GM21786 (cell line): Measurements from ENCODE around the gene SIGLEC12.
"Not testable (repeated sequence)": the region's sequence is repeated elsewhere in the genome, so short reads cannot be mapped to it uniquely, and the experiment has no call there.

Experiments
- ATAC-seq: cut with Tn5 transposase; IDR thresholded peaks from one replicate; pipeline ENCODE4 v1.9.1; 2021; ENCODE audit not compliant: unreplicated experiment

Gene SIGLEC12

GRCh38 chr19:51460164-51460992 is 41.2 kb downstream of the SIGLEC12 start:
- ATAC-seq: no peak

GRCh38 chr19:51458899-51459505 is 42.6 kb downstream of the SIGLEC12 start:
- ATAC-seq: no peak

GRCh38 chr19:51458051-51458645 is 43.5 kb downstream of the SIGLEC12 start, which contains the start of gene SIGLEC8:
Gene SIGLEC8, minus strand, starts transcription at chr19:51458454. Its CDS starts 67 bp downstream, at chr19:51458387.
- no peak for ATAC-seq

GRCh38 chr19:51457351-51458013 is 44.1 kb downstream of the SIGLEC12 start:
- no peak for ATAC-seq

- ATAC-seq: no peak
Measured at GRCh38 chr19:51456541-51457290, 44.9 kb downstream of the SIGLEC12 start.

GRCh38 chr19:51450730-51451307 is 50.8 kb downstream of the SIGLEC12 start:
- ATAC-seq: no peak

GRCh38 chr19:51448411-51449016 is 53.1 kb downstream of the SIGLEC12 start:
- no peak for ATAC-seq

- ATAC-seq: no peak
Measured at GRCh38 chr19:51448011-51448410, 53.6 kb downstream of the SIGLEC12 start.

GRCh38 chr19:51447510-51447909 is 54.1 kb downstream of the SIGLEC12 start:
- ATAC-seq: not testable (repeated sequence)

- peak; percentile 93 for ATAC-seq
Measured at GRCh38 chr19:51441410-51442390, 59.9 kb downstream of the SIGLEC12 start.
